ENCODE results near the gene TIMM22. TPM values are rescaled to one million over a fixed set of nuclear protein-coding genes. Genes with fewer than 3 reads are reported as not detected.
"Not testable (repeated sequence)": the region's sequence is repeated elsewhere in the genome, so short reads cannot be mapped to it uniquely, and the experiment has no call there.

The TIMM22 gene
- polyA plus RNA-seq, 2 of the 4 experiments (the other 2 are of a cell fraction): 15.8 to 21.3 TPM

DNA sequence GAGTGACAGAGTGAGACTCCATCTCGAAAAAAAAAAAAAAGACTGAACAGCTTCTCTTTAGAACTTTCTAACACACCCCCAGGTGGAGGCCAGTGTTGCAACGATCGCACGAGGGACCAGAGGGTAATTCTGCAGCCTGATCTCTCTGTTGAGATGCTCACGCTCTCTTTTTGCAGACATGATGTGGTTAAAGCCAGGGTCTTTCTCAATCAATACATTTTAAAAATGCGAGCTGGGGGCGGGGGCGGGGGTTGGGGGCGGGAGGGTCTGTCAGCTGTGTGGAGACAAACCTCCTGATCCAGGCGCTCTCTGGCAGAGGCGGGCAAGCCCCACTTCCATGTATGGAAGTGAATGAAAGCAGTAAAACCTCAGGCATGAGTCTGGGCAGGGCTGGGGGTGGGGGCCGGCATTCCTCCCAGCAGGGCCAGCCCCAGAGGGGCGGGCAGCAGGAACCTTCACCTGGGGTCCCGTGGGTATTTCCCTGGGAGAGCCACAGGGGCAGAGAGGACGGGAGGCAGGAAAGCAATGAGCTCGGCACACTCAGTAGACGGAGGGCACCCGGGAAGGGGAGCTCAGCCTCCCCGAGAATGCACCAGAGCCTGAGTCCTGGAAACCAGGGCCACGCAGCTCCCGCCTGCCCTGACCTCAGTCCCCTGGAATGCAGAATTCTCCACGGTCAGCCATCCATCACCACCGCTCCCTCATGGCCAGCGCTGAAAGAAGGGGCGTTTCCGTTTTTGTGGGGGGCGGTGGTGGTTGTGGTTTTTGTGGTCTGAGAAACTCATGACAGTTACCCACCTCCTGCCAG, 45.4 kb upstream of the TIMM22 start (continued):
- TF ChIP-seq CEBPB (IDR thresholded peaks at IDR 0.05) (peak in 1 of 2 experiments; percentile 57; a peak in 1 of 4 replicates), CBX8 (IDR thresholded peaks at IDR 0.05) (no peak), KDM5A (IDR thresholded peaks at IDR 0.05) (no peak)
- TF ChIP-seq, protein P1, sequence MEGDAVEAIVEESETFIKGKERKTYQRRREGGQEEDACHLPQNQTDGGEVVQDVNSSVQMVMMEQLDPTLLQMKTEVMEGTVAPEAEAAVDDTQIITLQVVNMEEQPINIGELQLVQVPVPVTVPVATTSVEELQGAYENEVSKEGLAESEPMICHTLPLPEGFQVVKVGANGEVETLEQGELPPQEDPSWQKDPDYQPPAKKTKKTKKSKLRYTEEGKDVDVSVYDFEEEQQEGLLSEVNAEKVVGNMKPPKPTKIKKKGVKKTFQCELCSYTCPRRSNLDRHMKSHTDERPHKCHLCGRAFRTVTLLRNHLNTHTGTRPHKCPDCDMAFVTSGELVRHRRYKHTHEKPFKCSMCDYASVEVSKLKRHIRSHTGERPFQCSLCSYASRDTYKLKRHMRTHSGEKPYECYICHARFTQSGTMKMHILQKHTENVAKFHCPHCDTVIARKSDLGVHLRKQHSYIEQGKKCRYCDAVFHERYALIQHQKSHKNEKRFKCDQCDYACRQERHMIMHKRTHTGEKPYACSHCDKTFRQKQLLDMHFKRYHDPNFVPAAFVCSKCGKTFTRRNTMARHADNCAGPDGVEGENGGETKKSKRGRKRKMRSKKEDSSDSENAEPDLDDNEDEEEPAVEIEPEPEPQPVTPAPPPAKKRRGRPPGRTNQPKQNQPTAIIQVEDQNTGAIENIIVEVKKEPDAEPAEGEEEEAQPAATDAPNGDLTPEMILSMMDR (IDR thresholded peaks at IDR 0.05): no peak

DNA sequence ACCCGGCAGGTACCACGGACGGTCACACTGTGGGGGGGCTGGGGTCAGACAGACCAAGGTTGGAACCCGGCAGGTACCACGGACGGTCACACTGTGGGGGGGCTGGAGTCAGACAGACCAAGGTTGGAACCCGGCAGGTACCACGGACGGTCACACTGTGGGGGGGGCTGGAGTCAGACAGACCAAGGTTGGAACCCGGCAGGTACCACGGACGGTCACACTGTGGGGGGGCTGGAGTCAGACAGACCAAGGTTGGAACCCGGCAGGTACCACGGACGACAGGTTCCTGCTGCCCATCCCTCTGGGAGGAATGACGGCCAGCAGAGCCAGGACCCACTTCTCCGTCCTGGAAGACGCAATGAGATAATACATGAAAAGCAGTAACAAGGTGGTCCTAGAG, 44.3 kb upstream of the TIMM22 start:
- FAIRE-seq; DNase-seq (ENCODE audit: low read depth in 1 of 2, low spot score in 1 of 2); H3K4me2 ChIP-seq; POLR2A ChIA-PET; H3K4me3 ChIP-seq; ATAC-seq; CTCF ChIA-PET; H3K9me3 ChIP-seq: not testable (repeated sequence)
- Histone ChIP-seq H3K27ac (peak overlapping the region in 1 of 2 experiments; percentile 90; a peak in 2 of 6 replicates), H3K4me1 (peaks cover 54% of the 10 kb centered on the region)
- 95% methylated on average over 6 of the region's 18 CpGs for WGBS (ENCODE audit: missing lambda C conversion rate)

DNA sequence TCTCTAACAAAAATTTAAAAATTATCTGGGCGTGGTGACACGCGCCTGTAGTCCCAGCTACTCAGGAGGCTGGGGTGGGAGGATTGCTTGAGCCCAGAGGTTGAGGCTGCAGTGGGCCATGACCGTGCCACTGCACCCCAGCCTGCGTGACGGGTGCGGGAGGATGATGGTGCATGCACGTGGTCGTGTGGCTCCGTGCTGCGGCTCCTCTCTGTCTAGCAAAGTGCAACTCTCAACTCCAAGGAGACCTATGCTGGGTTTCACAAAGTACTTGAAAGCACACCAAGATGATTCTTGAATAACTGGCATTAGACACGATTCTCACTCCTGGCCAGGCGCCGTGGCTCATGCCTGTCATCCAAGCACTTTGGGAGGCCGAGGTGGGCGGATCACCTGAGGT, 43.2 kb upstream of the TIMM22 start:
- FAIRE-seq (no peak), DNase-seq (ENCODE audit: low read depth in 1 of 2, low spot score in 1 of 2) (no peak), ATAC-seq (no peak)
- peak overlapping the region; percentile 66 to 90; a peak in 4 of 6 replicates for H3K27ac ChIP-seq
- WGBS (ENCODE audit: missing lambda C conversion rate): 93% methylated on average over 16 of the region's 16 CpGs
- no peak overlapping the region for H3K4me2 ChIP-seq
- no peak for TF ChIP-seq CBX2 (IDR thresholded peaks at IDR 0.05; ENCODE audit: borderline replicate concordance, low read depth)
- TF ChIP-seq, protein P2, sequence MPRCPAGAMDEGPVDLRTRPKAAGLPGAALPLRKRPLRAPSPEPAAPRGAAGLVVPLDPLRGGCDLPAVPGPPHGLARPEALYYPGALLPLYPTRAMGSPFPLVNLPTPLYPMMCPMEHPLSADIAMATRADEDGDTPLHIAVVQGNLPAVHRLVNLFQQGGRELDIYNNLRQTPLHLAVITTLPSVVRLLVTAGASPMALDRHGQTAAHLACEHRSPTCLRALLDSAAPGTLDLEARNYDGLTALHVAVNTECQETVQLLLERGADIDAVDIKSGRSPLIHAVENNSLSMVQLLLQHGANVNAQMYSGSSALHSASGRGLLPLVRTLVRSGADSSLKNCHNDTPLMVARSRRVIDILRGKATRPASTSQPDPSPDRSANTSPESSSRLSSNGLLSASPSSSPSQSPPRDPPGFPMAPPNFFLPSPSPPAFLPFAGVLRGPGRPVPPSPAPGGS (IDR thresholded peaks at IDR 0.05): no peak
- TF ChIP-seq HOXB5 (CRISPR knock-in tag; IDR thresholded peaks at IDR 0.05): no peak
- TF ChIP-seq EP300 (IDR thresholded peaks at IDR 0.05): no peak
- TF ChIP-seq RAD21 (conservative IDR thresholded peaks at IDR 0.05 in 1 of 2, IDR thresholded peaks at IDR 0.05 in 1 of 2): no peak
- no peak for TF ChIP-seq ZFP36 (IDR thresholded peaks at IDR 0.05; ENCODE audit: borderline replicate concordance, partially characterized antibody)
- TF ChIP-seq, protein P3, sequence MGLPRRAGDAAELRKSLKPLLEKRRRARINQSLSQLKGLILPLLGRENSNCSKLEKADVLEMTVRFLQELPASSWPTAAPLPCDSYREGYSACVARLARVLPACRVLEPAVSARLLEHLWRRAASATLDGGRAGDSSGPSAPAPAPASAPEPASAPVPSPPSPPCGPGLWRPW (IDR thresholded peaks at IDR 0.05): no peak
- no peak for TF ChIP-seq JUN (IDR thresholded peaks at IDR 0.05)
- no peak for TF ChIP-seq MYC (IDR thresholded peaks at IDR 0.05; ENCODE audit: borderline replicate concordance, low read length)
- TF ChIP-seq HDAC2 (IDR thresholded peaks at IDR 0.05): no peak
- TF ChIP-seq MAFK (IDR thresholded peaks at IDR 0.05; ENCODE audit: partially characterized antibody): no peak
- TF ChIP-seq EHMT2 (IDR thresholded peaks at IDR 0.05; ENCODE audit: low read depth): no peak
- TF ChIP-seq, protein P4, sequence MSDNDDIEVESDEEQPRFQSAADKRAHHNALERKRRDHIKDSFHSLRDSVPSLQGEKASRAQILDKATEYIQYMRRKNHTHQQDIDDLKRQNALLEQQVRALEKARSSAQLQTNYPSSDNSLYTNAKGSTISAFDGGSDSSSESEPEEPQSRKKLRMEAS (IDR thresholded peaks at IDR 0.05): no peak
- no peak for TF ChIP-seq RNF2 (IDR thresholded peaks at IDR 0.05; ENCODE audit: borderline replicate concordance, low read depth)
- TF ChIP-seq GATA3 (IDR thresholded peaks at IDR 0.05; ENCODE audit: borderline replicate concordance): no peak
- H3K9me3 ChIP-seq: 0 out of 3 replicates have a peak, but pooled peaks cover 3% of the 10 kb centered on the region
- H3K4me3 ChIP-seq: no peak overlapping the region
- CTCF ChIA-PET: no interaction called here
- H3K4me1 ChIP-seq: peaks cover 63% of the 10 kb centered on the region
- POLR2A ChIA-PET: no interaction called here
